Esophagus squamous epithelium (tissue), 4 donors: Measurements from ENCODE around the gene LRRC4.

ENCODE experiments used
- POLR2A ChIP-seq, 4 donors: fragments of 450-650 bp; IDR thresholded peaks; one replicate each; pipeline ENCODE4 v1.6.1; 2017; ENCODE audit warnings: antibody characterized with exemption in 4 of 4, mild to moderate bottlenecking in 4 of 4, moderate library complexity in 3 of 4
- TF ChIP-seq, protein P1 (sequence below), 6 experiments: fragments of 450-650 bp in 4 of 6; fragments of 200-600 bp in 2 of 6; sonication (generic) in 2 of 6; IDR thresholded peaks; one replicate each; pipeline ENCODE4 v1.5.1; 2016 to 2019; ENCODE audit warnings: antibody characterized with exemption in 6 of 6, mild to moderate bottlenecking in 4 of 6, moderate library complexity in 4 of 6

DNA sequence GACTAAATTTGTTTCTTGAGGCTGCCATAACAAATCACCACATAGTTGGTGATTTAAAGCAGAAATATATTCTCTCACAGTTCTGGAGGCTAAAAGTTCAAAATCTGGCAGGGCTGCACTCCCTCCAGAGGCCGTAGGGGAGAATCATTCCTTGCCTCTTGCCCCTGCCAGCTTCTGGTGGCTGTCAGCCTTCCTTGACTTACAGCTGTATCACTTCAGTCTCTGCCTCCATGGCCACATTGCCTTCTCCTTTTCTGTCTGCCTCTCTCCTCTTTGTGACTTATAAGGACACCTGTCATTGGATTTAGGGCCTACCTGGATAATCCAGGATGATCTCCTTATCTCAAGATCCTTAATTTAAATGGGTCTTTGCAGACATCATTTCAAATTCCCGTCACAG is 5.8 kb upstream of the LRRC4 start:
- TF ChIP-seq, protein P1, sequence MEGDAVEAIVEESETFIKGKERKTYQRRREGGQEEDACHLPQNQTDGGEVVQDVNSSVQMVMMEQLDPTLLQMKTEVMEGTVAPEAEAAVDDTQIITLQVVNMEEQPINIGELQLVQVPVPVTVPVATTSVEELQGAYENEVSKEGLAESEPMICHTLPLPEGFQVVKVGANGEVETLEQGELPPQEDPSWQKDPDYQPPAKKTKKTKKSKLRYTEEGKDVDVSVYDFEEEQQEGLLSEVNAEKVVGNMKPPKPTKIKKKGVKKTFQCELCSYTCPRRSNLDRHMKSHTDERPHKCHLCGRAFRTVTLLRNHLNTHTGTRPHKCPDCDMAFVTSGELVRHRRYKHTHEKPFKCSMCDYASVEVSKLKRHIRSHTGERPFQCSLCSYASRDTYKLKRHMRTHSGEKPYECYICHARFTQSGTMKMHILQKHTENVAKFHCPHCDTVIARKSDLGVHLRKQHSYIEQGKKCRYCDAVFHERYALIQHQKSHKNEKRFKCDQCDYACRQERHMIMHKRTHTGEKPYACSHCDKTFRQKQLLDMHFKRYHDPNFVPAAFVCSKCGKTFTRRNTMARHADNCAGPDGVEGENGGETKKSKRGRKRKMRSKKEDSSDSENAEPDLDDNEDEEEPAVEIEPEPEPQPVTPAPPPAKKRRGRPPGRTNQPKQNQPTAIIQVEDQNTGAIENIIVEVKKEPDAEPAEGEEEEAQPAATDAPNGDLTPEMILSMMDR (IDR thresholded peaks at IDR 0.05) = no peak
- TF ChIP-seq POLR2A (IDR thresholded peaks at IDR 0.05) = no peak
